ENCODE measurements around the gene FOXN3. TPM values are rescaled to one million over a fixed set of nuclear protein-coding genes. Genes with fewer than 3 reads are reported as not detected.

The FOXN3 gene
- polyA plus RNA-seq, 4 donors: 22.0 to 47.3 (median 43.3) TPM

DNA sequence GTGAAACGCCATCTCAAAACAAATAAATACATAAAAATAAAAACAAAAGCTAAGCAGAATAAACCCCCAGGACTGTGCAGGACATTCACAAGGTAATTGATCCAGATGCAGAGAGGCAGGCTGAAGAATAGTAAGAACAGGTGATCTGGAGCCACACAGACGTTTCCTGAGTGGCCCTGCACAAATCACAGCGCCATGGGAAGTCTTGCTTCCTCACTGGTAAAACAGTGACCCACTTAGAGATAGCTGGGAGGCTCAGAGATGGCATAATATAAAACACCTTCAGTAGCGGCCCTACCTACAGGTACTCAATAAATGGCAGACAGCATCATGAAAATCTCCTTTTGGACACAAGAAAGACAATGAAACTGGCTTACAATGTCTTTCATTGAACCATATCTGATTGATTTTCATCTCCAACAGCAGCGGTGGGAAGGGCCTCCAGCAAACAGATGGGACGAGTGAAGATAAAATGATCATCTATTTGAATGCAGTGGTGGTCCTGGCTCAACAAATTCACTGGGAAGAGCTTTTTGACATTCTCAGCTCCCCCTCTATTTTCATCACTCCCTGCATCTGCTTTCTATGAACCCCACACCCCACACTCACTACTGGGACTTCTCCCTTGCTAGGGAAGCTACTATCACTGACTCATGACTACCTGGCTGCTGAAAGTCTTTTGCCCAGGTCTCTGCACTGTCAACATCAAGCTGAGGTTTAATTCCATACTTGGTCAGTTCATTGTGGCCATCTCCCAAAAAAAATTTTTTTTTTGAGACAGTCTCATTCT, 63.9 kb downstream of the FOXN3 start:
- Histone ChIP-seq H3K36me3 (ENCODE audit: control insufficient read depth in 3 of 3, insufficient read depth in 2 of 3, low read depth in 1 of 3, low read length in 3 of 3) (peaks cover 9 to 17% (median 11%) of the 10 kb centered on the region in 3 donors), H3K4me1 (ENCODE audit: control insufficient read depth in 3 of 3, insufficient read depth in 2 of 3, low read depth in 1 of 3, low read length in 2 of 3) (peaks cover 0 to 11% (median 6%) of the 10 kb centered on the region in 3 donors), H3K4me3 (ENCODE audit: low read depth in 1 of 3, low read length in 3 of 3) (no peak overlapping the region), H3K27ac (ENCODE audit: low read depth in 1 of 3, low read length in 2 of 3) (no peak overlapping the region), H3K27me3 (ENCODE audit: control insufficient read depth in 3 of 3, insufficient read depth in 3 of 3, low read length in 3 of 3) (no peaks in the 10 kb centered on the region), H3K9me3 (ENCODE audit: control insufficient read depth in 2 of 2, insufficient read depth in 1 of 2, low read depth in 1 of 2, low read length in 1 of 2) (no peaks in the 10 kb centered on the region)
- WGBS, 3 donors: 83 to 89% (median 85%) methylated on average over 6 of the region's 6 CpGs
- DNase-seq (no peak), FAIRE-seq (no peak)

DNA sequence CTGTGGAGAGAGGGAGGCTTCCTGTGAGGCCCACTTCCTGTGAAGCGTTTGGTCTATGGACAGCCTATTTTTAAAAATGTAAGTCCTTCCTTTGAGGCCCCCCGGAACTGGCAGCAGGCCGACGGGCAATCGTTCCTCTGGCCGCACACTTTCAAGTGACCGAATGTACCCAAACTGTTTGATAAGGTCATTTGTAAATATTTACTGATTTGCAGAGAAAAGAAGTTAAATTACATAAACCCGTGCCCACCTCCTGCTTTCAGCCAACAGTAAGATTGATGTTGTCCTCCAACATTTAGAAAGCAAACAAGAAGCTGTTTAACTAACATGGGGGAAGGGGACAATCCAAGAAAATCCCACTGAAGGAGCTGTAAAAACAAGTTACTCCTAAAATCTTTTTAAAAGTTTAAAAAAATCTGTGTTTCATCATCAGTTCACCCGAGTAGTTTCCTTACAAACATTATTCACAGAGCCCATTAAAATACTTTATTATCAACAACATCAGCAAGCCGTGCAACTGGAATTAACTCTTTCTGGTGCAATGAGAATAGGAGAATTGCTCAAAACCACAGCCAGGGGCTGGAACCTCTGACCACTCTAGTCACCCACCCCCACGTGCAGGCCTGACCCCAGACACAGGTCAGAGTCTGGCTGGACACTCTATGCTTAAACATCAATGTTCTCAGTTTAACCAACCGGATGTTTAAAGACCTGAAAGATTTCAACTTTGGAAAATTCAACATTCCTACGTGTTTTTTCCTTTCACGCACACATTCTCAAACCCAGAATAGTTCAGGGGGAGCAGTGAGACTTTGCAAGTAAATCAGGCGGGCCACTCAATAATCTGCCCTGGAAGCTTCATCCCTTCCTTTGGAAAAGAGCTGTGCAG, 65.3 kb downstream of the FOXN3 start:
- peak overlapping the region in 2 of 3 donors; percentile 56 to 82 for H3K27ac ChIP-seq (ENCODE audit: low read depth in 1 of 3, low read length in 2 of 3)
- WGBS, 3 donors: 24 to 37% (median 29%) methylated on average over 15 of the region's 15 CpGs
- H3K4me3 ChIP-seq (ENCODE audit: low read depth in 1 of 3, low read length in 3 of 3): no peak overlapping the region
- H3K4me1 ChIP-seq (ENCODE audit: control insufficient read depth in 3 of 3, insufficient read depth in 2 of 3, low read depth in 1 of 3, low read length in 2 of 3): peaks cover 0 to 11% (median 6%) of the 10 kb centered on the region in 3 donors
- DNase-seq (peak in 1 of 2 donors; percentile 46), FAIRE-seq (no peak)
- H3K9me3 ChIP-seq (ENCODE audit: control insufficient read depth in 2 of 2, insufficient read depth in 1 of 2, low read depth in 1 of 2, low read length in 1 of 2): no peaks in the 10 kb centered on the region
- H3K36me3 ChIP-seq (ENCODE audit: control insufficient read depth in 3 of 3, insufficient read depth in 2 of 3, low read depth in 1 of 3, low read length in 3 of 3): peaks cover 9 to 22% (median 11%) of the 10 kb centered on the region in 3 donors
- no peaks in the 10 kb centered on the region for H3K27me3 ChIP-seq (ENCODE audit: control insufficient read depth in 3 of 3, insufficient read depth in 3 of 3, low read length in 3 of 3)

- DNase-seq (no peak), FAIRE-seq (no peak)
- 15 to 48% (median 32%) methylated on average over 3 of the region's 3 CpGs for WGBS, 3 donors
- H3K9me3 ChIP-seq (ENCODE audit: control insufficient read depth in 2 of 2, insufficient read depth in 1 of 2, low read depth in 1 of 2, low read length in 1 of 2): no peaks in the 10 kb centered on the region
- H3K4me3 ChIP-seq (ENCODE audit: low read depth in 1 of 3, low read length in 3 of 3): no peak overlapping the region
- H3K36me3 ChIP-seq (ENCODE audit: control insufficient read depth in 3 of 3, insufficient read depth in 2 of 3, low read depth in 1 of 3, low read length in 3 of 3): peaks cover 9 to 22% (median 11%) of the 10 kb centered on the region in 3 donors
- peaks cover 0 to 11% (median 6%) of the 10 kb centered on the region in 3 donors for H3K4me1 ChIP-seq (ENCODE audit: control insufficient read depth in 3 of 3, insufficient read depth in 2 of 3, low read depth in 1 of 3, low read length in 2 of 3)
- H3K27ac ChIP-seq (ENCODE audit: low read depth in 1 of 3, low read length in 2 of 3): peak overlapping the region in 2 of 3 donors; percentile 56 to 82
- no peaks in the 10 kb centered on the region for H3K27me3 ChIP-seq (ENCODE audit: control insufficient read depth in 3 of 3, insufficient read depth in 3 of 3, low read length in 3 of 3)
Observed at GRCh38 chr14:89351221-89351515, 65.9 kb downstream of the FOXN3 start.

- peaks cover 9 to 19% (median 11%) of the 10 kb centered on the region in 3 donors for H3K36me3 ChIP-seq (ENCODE audit: control insufficient read depth in 3 of 3, insufficient read depth in 2 of 3, low read depth in 1 of 3, low read length in 3 of 3)
- no peak for DNase-seq
- WGBS, 3 donors: 90 to 98% (median 94%) methylated on average over 8 of the region's 8 CpGs
- no peak for FAIRE-seq
- no peak overlapping the region for H3K4me3 ChIP-seq (ENCODE audit: low read depth in 1 of 3, low read length in 3 of 3)
- no peaks in the 10 kb centered on the region for H3K9me3 ChIP-seq (ENCODE audit: control insufficient read depth in 2 of 2, insufficient read depth in 1 of 2, low read depth in 1 of 2, low read length in 1 of 2)
- peak overlapping the region in 1 of 3 donors; percentile 38 for H3K27ac ChIP-seq (ENCODE audit: low read depth in 1 of 3, low read length in 2 of 3)
- H3K4me1 ChIP-seq (ENCODE audit: control insufficient read depth in 3 of 3, insufficient read depth in 2 of 3, low read depth in 1 of 3, low read length in 2 of 3): peaks cover 0 to 11% (median 6%) of the 10 kb centered on the region in 3 donors
- H3K27me3 ChIP-seq (ENCODE audit: control insufficient read depth in 3 of 3, insufficient read depth in 3 of 3, low read length in 3 of 3): no peaks in the 10 kb centered on the region
Observed at GRCh38 chr14:89350152-89350551, 66.9 kb downstream of the FOXN3 start.

- whole genome bisulfite sequencing, 3 donors: 22 to 59% (median 39%) methylated on average over 8 of the region's 8 CpGs
- no peak for FAIRE-seq
- H3K4me3 ChIP-seq (ENCODE audit: low read depth in 1 of 3, low read length in 3 of 3): no peak overlapping the region
- peaks cover 0 to 11% (median 6%) of the 10 kb centered on the region in 3 donors for H3K4me1 ChIP-seq (ENCODE audit: control insufficient read depth in 3 of 3, insufficient read depth in 2 of 3, low read depth in 1 of 3, low read length in 2 of 3)
- H3K36me3 ChIP-seq (ENCODE audit: control insufficient read depth in 3 of 3, insufficient read depth in 2 of 3, low read depth in 1 of 3, low read length in 3 of 3): peaks cover 9 to 22% (median 11%) of the 10 kb centered on the region in 3 donors
- H3K27me3 ChIP-seq (ENCODE audit: control insufficient read depth in 3 of 3, insufficient read depth in 3 of 3, low read length in 3 of 3): no peaks in the 10 kb centered on the region
- peak overlapping the region in 2 of 3 donors; percentile 28 to 52 for H3K27ac ChIP-seq (ENCODE audit: low read depth in 1 of 3, low read length in 2 of 3)
- no peaks in the 10 kb centered on the region for H3K9me3 ChIP-seq (ENCODE audit: control insufficient read depth in 2 of 2, insufficient read depth in 1 of 2, low read depth in 1 of 2, low read length in 1 of 2)
- DNase-seq: peak; percentile 83 to 93
Observed at GRCh38 chr14:89349171-89350008, 67.6 kb downstream of the FOXN3 start.

- DNase-seq: no peak
- H3K36me3 ChIP-seq (ENCODE audit: control insufficient read depth in 3 of 3, insufficient read depth in 2 of 3, low read depth in 1 of 3, low read length in 3 of 3): peaks cover 9 to 22% (median 11%) of the 10 kb centered on the region in 3 donors
- no peak overlapping the region for H3K4me3 ChIP-seq (ENCODE audit: low read depth in 1 of 3, low read length in 3 of 3)
- FAIRE-seq: no peak
- 75 to 84% (median 82%) methylated on average over 5 of the region's 5 CpGs for WGBS, 3 donors
- H3K4me1 ChIP-seq (ENCODE audit: control insufficient read depth in 3 of 3, insufficient read depth in 2 of 3, low read depth in 1 of 3, low read length in 2 of 3): peaks cover 0 to 11% (median 6%) of the 10 kb centered on the region in 3 donors
- H3K9me3 ChIP-seq (ENCODE audit: control insufficient read depth in 2 of 2, insufficient read depth in 1 of 2, low read depth in 1 of 2, low read length in 1 of 2): no peaks in the 10 kb centered on the region
- peak overlapping the region in 2 of 3 donors; percentile 28 to 52 for H3K27ac ChIP-seq (ENCODE audit: low read depth in 1 of 3, low read length in 2 of 3)
- no peaks in the 10 kb centered on the region for H3K27me3 ChIP-seq (ENCODE audit: control insufficient read depth in 3 of 3, insufficient read depth in 3 of 3, low read length in 3 of 3)
Observed at GRCh38 chr14:89348722-89349121, 68.3 kb downstream of the FOXN3 start.

DNA sequence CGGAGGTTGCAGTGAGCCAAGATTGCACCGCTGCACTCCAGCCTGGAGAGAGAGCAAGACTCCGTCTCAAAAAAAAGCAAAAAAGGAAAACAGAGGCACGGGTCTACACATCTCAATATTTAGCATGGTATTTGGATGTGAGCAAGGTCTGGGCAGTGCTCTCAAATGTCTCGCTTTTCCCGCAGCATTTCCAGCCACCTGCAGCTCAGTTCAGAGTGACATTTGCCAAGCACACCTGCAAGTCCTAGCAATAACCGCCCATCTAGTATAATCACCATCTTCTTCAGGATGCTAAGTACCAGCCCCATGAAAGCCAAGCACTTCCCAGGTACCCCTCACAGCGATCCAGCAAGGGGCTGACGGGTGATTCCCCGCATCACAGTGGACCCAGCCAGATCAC, 69.1 kb downstream of the FOXN3 start:
- H3K36me3 ChIP-seq (ENCODE audit: control insufficient read depth in 3 of 3, insufficient read depth in 2 of 3, low read depth in 1 of 3, low read length in 3 of 3): peaks cover 9 to 22% (median 11%) of the 10 kb centered on the region in 3 donors
- no peak for DNase-seq
- WGBS, 3 donors: 95 to 98% (median 96%) methylated on average over 10 of the region's 10 CpGs
- peaks cover 0 to 11% (median 6%) of the 10 kb centered on the region in 3 donors for H3K4me1 ChIP-seq (ENCODE audit: control insufficient read depth in 3 of 3, insufficient read depth in 2 of 3, low read depth in 1 of 3, low read length in 2 of 3)
- H3K27me3 ChIP-seq (ENCODE audit: control insufficient read depth in 3 of 3, insufficient read depth in 3 of 3, low read length in 3 of 3): no peaks in the 10 kb centered on the region
- H3K9me3 ChIP-seq (ENCODE audit: control insufficient read depth in 2 of 2, insufficient read depth in 1 of 2, low read depth in 1 of 2, low read length in 1 of 2): no peaks in the 10 kb centered on the region
- H3K27ac ChIP-seq (ENCODE audit: low read depth in 1 of 3, low read length in 2 of 3): no peak overlapping the region
- no peak overlapping the region for H3K4me3 ChIP-seq (ENCODE audit: low read depth in 1 of 3, low read length in 3 of 3)
- FAIRE-seq: no peak

GRCh38 chr14:89344920-89345254, 72.1 kb downstream of the FOXN3 start:
- Histone ChIP-seq H3K4me1 (ENCODE audit: control insufficient read depth in 3 of 3, insufficient read depth in 2 of 3, low read depth in 1 of 3, low read length in 2 of 3) (peaks cover 0 to 11% (median 8%) of the 10 kb centered on the region in 3 donors), H3K36me3 (ENCODE audit: control insufficient read depth in 3 of 3, insufficient read depth in 2 of 3, low read depth in 1 of 3, low read length in 3 of 3) (peaks cover 3 to 18% (median 8%) of the 10 kb centered on the region in 3 donors), H3K4me3 (ENCODE audit: low read depth in 1 of 3, low read length in 3 of 3) (no peak overlapping the region), H3K27ac (ENCODE audit: low read depth in 1 of 3, low read length in 2 of 3) (no peak overlapping the region), H3K9me3 (ENCODE audit: control insufficient read depth in 2 of 2, insufficient read depth in 1 of 2, low read depth in 1 of 2, low read length in 1 of 2) (no peaks in the 10 kb centered on the region), H3K27me3 (ENCODE audit: control insufficient read depth in 3 of 3, insufficient read depth in 3 of 3, low read length in 3 of 3) (no peaks in the 10 kb centered on the region)
- DNase-seq: no peak
- FAIRE-seq: no peak
- 94 to 95% (median 95%) methylated on average over 10 of the region's 10 CpGs for WGBS, 3 donors

All from small intestine (tissue), 7 donors.